ENCODE data around the gene ETS1. TPM values are rescaled to one million over a fixed set of nuclear protein-coding genes. Genes with fewer than 3 reads are reported as not detected.

The ETS1 gene
- total RNA-seq, 6 experiments from 2014 or later = 14.2 to 37.2 (median 23.3) TPM

DNA sequence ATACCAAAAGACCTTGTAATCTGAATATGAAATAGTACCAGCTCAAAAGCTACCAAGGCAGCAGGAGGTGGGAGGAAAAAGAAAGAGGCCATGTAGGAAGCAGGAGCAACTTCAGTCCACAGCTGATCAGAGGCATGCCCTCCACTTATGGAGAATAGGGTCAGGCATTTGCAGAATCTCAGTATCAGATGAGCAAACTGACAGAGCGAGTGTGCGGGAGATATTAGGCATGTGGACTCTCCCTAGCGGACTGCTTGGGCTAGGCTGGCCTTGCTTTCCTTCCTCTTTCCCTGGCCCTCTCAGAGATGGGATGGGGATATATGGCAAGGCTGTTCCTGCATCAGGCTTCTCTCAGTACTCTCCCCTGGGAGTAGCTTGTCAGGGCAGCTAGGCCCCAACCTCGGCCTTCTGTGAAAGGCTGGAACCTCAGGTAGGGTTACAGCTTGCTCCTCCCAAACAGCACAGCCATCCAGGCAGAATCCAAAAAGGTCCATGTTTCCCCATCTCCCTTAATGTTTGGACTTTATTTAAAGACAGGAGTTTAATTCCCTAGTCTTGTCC is 37.0 kb downstream of the ETS1 start:
- peak overlapping the region in 1 of 3 donors; percentile 66 for H3K27ac ChIP-seq
- H3K9me3 ChIP-seq = no peaks in the 10 kb centered on the region
- peaks cover 0 to 5% (median 0%) of the 10 kb centered on the region in 4 donors for H3K4me1 ChIP-seq
- DNase-seq (no peak), ATAC-seq (no peak)
- H3K4me3 ChIP-seq = no peak overlapping the region
- intact Hi-C loops (cut with DNase I) = no loop called here
- no peaks in the 10 kb centered on the region for H3K27me3 ChIP-seq
- WGBS (ENCODE audit: insufficient coverage, low coverage, low lambda C conversion rate, missing lambda C conversion rate) = 67% methylated on average over 1 of the region's 4 CpGs
- TF ChIP-seq, protein P1, sequence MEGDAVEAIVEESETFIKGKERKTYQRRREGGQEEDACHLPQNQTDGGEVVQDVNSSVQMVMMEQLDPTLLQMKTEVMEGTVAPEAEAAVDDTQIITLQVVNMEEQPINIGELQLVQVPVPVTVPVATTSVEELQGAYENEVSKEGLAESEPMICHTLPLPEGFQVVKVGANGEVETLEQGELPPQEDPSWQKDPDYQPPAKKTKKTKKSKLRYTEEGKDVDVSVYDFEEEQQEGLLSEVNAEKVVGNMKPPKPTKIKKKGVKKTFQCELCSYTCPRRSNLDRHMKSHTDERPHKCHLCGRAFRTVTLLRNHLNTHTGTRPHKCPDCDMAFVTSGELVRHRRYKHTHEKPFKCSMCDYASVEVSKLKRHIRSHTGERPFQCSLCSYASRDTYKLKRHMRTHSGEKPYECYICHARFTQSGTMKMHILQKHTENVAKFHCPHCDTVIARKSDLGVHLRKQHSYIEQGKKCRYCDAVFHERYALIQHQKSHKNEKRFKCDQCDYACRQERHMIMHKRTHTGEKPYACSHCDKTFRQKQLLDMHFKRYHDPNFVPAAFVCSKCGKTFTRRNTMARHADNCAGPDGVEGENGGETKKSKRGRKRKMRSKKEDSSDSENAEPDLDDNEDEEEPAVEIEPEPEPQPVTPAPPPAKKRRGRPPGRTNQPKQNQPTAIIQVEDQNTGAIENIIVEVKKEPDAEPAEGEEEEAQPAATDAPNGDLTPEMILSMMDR (IDR thresholded peaks at IDR 0.05) = no peak
- no peak for TF ChIP-seq POLR2A (IDR thresholded peaks at IDR 0.05)
- H3K36me3 ChIP-seq = no peaks in the 10 kb centered on the region

DNA sequence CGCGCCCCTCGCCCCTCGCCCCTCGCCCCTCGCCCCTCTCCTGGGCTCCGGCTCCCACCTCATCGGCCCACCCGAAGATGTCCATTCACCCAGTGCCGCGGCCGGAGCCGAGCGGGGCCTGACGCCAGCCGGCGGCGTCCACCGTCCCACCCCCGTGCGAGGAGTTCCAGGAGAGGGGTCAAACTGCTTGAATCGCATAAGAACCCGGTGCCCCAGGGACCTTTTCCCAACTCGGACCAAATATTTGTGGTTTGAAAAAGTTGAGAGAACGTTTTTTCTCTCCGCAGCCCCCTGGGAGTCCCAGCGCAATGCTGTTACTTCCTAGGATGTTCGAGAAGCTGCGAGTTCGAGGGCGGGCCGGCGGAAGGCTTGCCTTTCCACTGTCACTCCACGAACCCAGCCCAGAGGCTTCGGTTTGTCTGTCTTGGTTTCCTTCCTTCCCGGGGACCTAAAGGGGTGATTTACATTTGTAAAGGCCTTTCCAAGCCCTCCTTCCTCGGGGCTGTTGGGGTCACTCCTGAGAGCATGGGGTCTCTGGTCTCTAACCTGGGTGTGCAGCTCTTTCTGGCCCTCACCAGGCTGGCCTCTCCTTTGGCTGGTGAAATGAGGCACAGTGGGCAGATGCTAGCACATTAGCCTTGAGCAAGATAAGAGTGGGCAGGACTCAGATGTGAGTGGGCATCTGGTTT is 38.0 kb downstream of the ETS1 start:
- no peak for TF ChIP-seq POLR2A (IDR thresholded peaks at IDR 0.05)
- TF ChIP-seq, protein P1 (IDR thresholded peaks at IDR 0.05) = no peak
- intact Hi-C loops (cut with DNase I) = no loop called here
- DNase-seq (peak in 1 of 3 donors; percentile 46), ATAC-seq (peak in 3 of 4 donors; percentile 4 to 18 (median 18))
- Histone ChIP-seq H3K36me3 (no peaks in the 10 kb centered on the region), H3K4me3 (peak overlapping the region; percentile 32 to 52 (median 47)), H3K4me1 (peaks cover 0 to 5% (median 0%) of the 10 kb centered on the region in 4 donors), H3K9me3 (no peaks in the 10 kb centered on the region), H3K27ac (peak overlapping the region; percentile 42 to 83 (median 66)), H3K27me3 (no peaks in the 10 kb centered on the region)
- 44% methylated on average over 19 of the region's 37 CpGs for WGBS (ENCODE audit: insufficient coverage, low coverage, low lambda C conversion rate, missing lambda C conversion rate)

DNA sequence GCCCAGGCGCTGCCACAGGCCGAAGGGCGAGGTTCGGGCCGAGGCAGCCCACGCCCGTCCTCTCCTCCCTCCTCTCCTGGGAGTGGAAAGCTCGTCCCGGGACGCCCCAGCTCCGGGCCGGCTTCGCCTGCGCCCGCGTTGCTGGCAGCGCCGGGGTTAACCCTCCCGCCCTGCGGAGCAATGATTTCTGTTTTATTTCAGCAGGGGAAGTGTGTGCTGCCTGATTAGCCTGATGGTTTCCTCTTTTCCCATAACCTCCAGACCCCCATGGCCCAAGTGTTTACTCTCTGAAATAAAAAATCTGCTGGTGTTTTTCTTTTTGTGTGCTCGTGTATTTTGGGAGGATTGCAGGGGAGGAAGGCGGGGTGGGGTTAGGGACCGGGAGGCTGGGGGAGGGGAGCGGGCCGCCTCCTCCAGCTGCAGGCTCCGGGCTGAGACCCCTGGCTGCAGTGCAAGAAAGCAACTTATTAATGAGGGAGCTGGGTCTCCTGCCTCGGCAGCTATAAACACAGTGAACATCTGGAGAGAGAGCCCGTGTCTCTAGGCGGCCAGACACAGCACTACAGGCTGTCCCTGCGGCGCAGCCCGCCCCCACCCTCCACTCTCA is 38.6 kb downstream of the ETS1 start:
- intact Hi-C loops (cut with DNase I) = no loop called here

DNA sequence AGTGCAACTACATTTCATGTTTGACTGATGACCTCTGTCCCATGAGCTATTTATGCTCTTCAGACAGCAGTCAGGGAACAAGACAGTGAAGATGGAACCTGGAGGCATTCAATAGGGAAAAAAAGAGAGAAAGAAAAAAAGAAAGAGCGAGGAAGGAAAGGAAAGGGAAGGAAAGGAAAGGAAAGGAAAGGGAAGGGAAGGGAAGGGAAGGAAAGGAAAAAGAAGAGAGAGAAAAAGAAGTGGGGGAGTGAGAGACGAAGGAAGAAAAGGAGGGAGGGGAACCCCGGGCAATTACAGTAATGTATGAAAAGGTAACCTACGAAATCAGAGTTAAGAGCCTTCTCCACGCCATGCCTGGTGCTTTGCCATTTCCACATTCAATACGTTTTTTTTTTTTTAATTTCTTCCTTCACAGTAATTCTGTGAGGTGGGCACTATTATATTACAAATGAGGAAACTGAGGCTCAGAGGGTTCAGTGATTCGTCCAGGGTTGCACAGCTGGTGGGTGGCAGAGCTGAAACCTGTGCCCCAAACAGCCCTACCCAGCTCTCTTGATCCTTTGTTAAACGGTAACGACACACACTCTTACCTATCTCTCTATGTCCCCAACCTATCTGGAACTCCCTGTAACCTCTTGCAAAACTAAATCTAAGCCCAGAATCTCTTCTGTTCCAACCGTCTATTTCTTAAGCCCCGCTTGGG is 39.3 kb downstream of the ETS1 start:
- DNase-seq = no peak
- 31% methylated on average over 11 of the region's 11 CpGs for WGBS (ENCODE audit: insufficient coverage, low coverage, low lambda C conversion rate, missing lambda C conversion rate)
- Histone ChIP-seq H3K4me1 (peaks cover 0 to 5% (median 0%) of the 10 kb centered on the region in 4 donors), H3K36me3 (no peaks in the 10 kb centered on the region), H3K27ac (peak overlapping the region; percentile 21 to 70 (median 51)), H3K27me3 (no peaks in the 10 kb centered on the region), H3K4me3 (peak overlapping the region; percentile 32 to 52 (median 47)), H3K9me3 (no peaks in the 10 kb centered on the region)
- peak; percentile 12 for TF ChIP-seq POLR2A (IDR thresholded peaks at IDR 0.05)
- TF ChIP-seq, protein P1 (IDR thresholded peaks at IDR 0.05) = no peak
- intact Hi-C loops (cut with DNase I) = no loop called here
- no peak for ATAC-seq

More for the DNA sequence above, 38.6 kb downstream of the ETS1 start:
- ATAC-seq (peak; percentile 79 to 90 (median 84)), DNase-seq (peak; percentile 74 to 77 (median 75))
- TF ChIP-seq POLR2A (IDR thresholded peaks at IDR 0.05) = peak; percentile 9
- TF ChIP-seq, protein P1 (IDR thresholded peaks at IDR 0.05) = peak in 1 of 4 donors; percentile 9
- WGBS (ENCODE audit: insufficient coverage, low coverage, low lambda C conversion rate, missing lambda C conversion rate) = 6% methylated on average over 3 of the region's 32 CpGs
- no peaks in the 10 kb centered on the region for H3K36me3 ChIP-seq
- peaks cover 0 to 5% (median 0%) of the 10 kb centered on the region in 4 donors for H3K4me1 ChIP-seq
- peak overlapping the region; percentile 32 to 52 (median 47) for H3K4me3 ChIP-seq
- H3K27ac ChIP-seq = peak overlapping the region; percentile 51 to 83 (median 66)
- no peaks in the 10 kb centered on the region for H3K9me3 ChIP-seq
- no peaks in the 10 kb centered on the region for H3K27me3 ChIP-seq
